Endothelial cell of umbilical vein (primary cell): Measurements from ENCODE around the gene IQGAP2. TPM values are rescaled to one million over a fixed set of nuclear protein-coding genes. Genes with fewer than 3 reads are reported as not detected.

Experiments
- BruUV-seq: library from RNA; stranded (reverse); fragments of 400-500 nt; replicated peaks from 2 replicates; lab custom pipeline; 2021; lab: Mats Ljungman, UMichigan
- CTCF ChIA-PET: fragments of 300-600, 350-600 bp; sonication (Branson Sonifier 250); formaldehyde crosslinking; loops from one replicate; lab custom pipeline; 2021; ENCODE audit warnings: antibody characterized with exemption, inconsistent platforms; lab: Charles Lee
- POLR2A ChIA-PET: fragments of 300-600, 350-600 bp; sonication (Branson Sonifier 250); formaldehyde crosslinking; loops from one replicate; lab custom pipeline; 2021; ENCODE audit warnings: antibody characterized with exemption, inconsistent platforms; lab: Charles Lee
- DNase-seq: peaks from one replicate; pipeline ENCODE4 v3.0.0-alpha.2; 2011; ENCODE audit warnings: low read depth, low spot score
- FAIRE-seq: peaks from 2 replicates; lab custom pipeline; 2011; peaks lifted over from hg19 to GRCh38; lab: Jason Lieb, UNC
- H2AFZ ChIP-seq: 2 replicates; pipeline ENCODE4 v1.6.0; 2012; ENCODE audit warnings: low read depth, low read length, control low read depth, inconsistent platforms
- H3K27ac ChIP-seq: 2 replicates; pipeline ENCODE4 v1.5.1; 2011; ENCODE audit warnings: low read depth, mild to moderate bottlenecking, control low read depth, low read length, moderate library complexity; ENCODE audit not compliant: insufficient read depth
- H3K27me3 ChIP-seq, 2 experiments: 2 replicates each; pipeline versions ENCODE4 v1.6.0 to v1.6.1; 2011; ENCODE audit warnings: low read length in 2 of 2, mixed read lengths in 1 of 2; ENCODE audit not compliant: control insufficient read depth in 2 of 2, insufficient read depth in 2 of 2
- H3K36me3 ChIP-seq, 2 experiments: 2 replicates in 1 of 2; 3 replicates in 1 of 2; pipeline ENCODE4 v1.5.1; 2011; ENCODE audit warnings: low read length in 2 of 2, mild to moderate bottlenecking in 1 of 2, moderate library complexity in 1 of 2; ENCODE audit not compliant: control insufficient read depth in 2 of 2, insufficient read depth in 2 of 2; ENCODE audit errors: extremely low read depth in 1 of 2
- H3K4me1 ChIP-seq: 3 replicates; pipeline ENCODE4 v1.5.1; 2011; ENCODE audit warnings: mild to moderate bottlenecking, low read length; ENCODE audit not compliant: control insufficient read depth, insufficient read depth; ENCODE audit errors: extremely low read depth
- H3K4me2 ChIP-seq: 2 replicates; pipeline ENCODE4 v1.6.1; 2011; ENCODE audit warnings: low read length, control low read depth, mixed read lengths; ENCODE audit not compliant: insufficient read depth
- H3K4me3 ChIP-seq, 3 experiments: fragments of 200-600 bp in 1 of 3; sonication (generic), shearing (Covaris generic) in 1 of 3; replicated peaks in 1 of 3; 2 replicates each; pipeline ENCODE4 v1.5.1; 2011 to 2016; ENCODE audit warnings: control low read depth in 3 of 3, low read length in 3 of 3, mild to moderate bottlenecking in 2 of 3, inconsistent platforms in 1 of 3, low read depth in 1 of 3, moderate library complexity in 1 of 3; ENCODE audit not compliant: insufficient read depth in 1 of 3
- H3K79me2 ChIP-seq: 2 replicates; pipeline ENCODE4 v1.6.0; 2012; ENCODE audit warnings: low read length, inconsistent platforms; ENCODE audit not compliant: control insufficient read depth, insufficient read depth
- H3K9ac ChIP-seq: replicated peaks from 2 replicates; pipeline ENCODE3; 2011; ENCODE audit warnings: low read length, control low read depth; ENCODE audit not compliant: insufficient read depth; ENCODE audit errors: extremely low read depth
- H3K9me1 ChIP-seq: replicated peaks from 3 replicates; pipeline ENCODE4 v1.6.0; 2011; ENCODE audit warnings: mild to moderate bottlenecking, low read length; ENCODE audit not compliant: control insufficient read depth, insufficient read depth; ENCODE audit errors: extremely low read depth
- H3K9me3 ChIP-seq: replicated peaks from 2 replicates; pipeline ENCODE4 v1.5.1; 2012; ENCODE audit warnings: low read length, inconsistent platforms; ENCODE audit not compliant: control insufficient read depth, insufficient read depth
- H4K20me1 ChIP-seq: replicated peaks from 2 replicates; pipeline ENCODE3; 2011; ENCODE audit warnings: mild to moderate bottlenecking, low read length; ENCODE audit not compliant: control insufficient read depth, insufficient read depth; ENCODE audit errors: extremely low read depth
- EZH2 ChIP-seq: IDR thresholded peaks from 2 replicates; pipeline ENCODE4 v1.6.1; 2012; ENCODE audit warnings: borderline replicate concordance, low read depth, mild to moderate bottlenecking, moderate library complexity, low read length, inconsistent platforms; ENCODE audit not compliant: severe bottlenecking
- FOS ChIP-seq: IDR thresholded peaks from 2 replicates; pipeline ENCODE4 v1.6.1; 2011; ENCODE audit warnings: mild to moderate bottlenecking, low read length, moderate library complexity, borderline replicate concordance; ENCODE audit not compliant: insufficient read depth
- GATA2 ChIP-seq: IDR thresholded peaks from 2 replicates; pipeline ENCODE4 v1.7.0; 2011; ENCODE audit warnings: low read depth, mild to moderate bottlenecking, moderate library complexity, mixed read lengths, low read length; ENCODE audit not compliant: insufficient read length, insufficient read depth
- JUN ChIP-seq: IDR thresholded peaks from 2 replicates; pipeline ENCODE4 v1.6.1; 2011; ENCODE audit warnings: borderline replicate concordance, low read depth; ENCODE audit not compliant: insufficient read length, insufficient read depth
- MYC ChIP-seq: IDR thresholded peaks from one replicate; pipeline ENCODE4 v1.6.1; 2011; ENCODE audit warnings: mild to moderate bottlenecking, low read depth, low read length
- POLR2A ChIP-seq: IDR thresholded peaks from 2 replicates; pipeline ENCODE4 v1.6.1; 2012; ENCODE audit warnings: low read depth, mild to moderate bottlenecking, control low read depth, low read length
- POLR2AphosphoS5 ChIP-seq: IDR thresholded peaks from 2 replicates; pipeline ENCODE4 v1.6.1; 2012; ENCODE audit warnings: low read depth, mild to moderate bottlenecking, control low read depth, low read length, moderate library complexity; ENCODE audit not compliant: insufficient read depth
- dilution Hi-C: fragments of 300-500 bp; cut with MboI; formaldehyde crosslinking; loops from one replicate; pipeline ENCODE4 v1.15.0; 2019; ENCODE audit warnings: low sequenced_read_pairs; ENCODE audit not compliant: extremely low pct_ligation_motif_present
- intact Hi-C: fragments of 100-400 bp; cut with micrococcal nuclease; formaldehyde crosslinking; loops from one replicate; pipeline ENCODE4 v1.10.0; 2022
- polyA plus RNA-seq, 4 experiments: library from polyadenylated mRNA; depleted of rRNA in 3 of 4; stranded (reverse) in 3 of 4; unstranded in 1 of 4; fragments of >200 nt; gene quantifications; 2 replicates each; pipeline versions ENCODE4 v1.2.1 to v1.2.3, GENCODE V29; 2011 to 2012; ENCODE audit warnings: missing spikeins in 1 of 4
- total RNA-seq: library from RNA; stranded (reverse); gene quantifications from 2 replicates; pipeline ENCODE4 v1.2.3, GENCODE V29; 2021
- TF ChIP-seq, protein P1 (sequence below), 2 donors: IDR thresholded peaks; 1 replicate in 1 of 2; 2 replicates in 1 of 2; pipeline ENCODE4 v1.5.1; 2011; ENCODE audit warnings: low read length in 2 of 2, mild to moderate bottlenecking in 2 of 2, moderate library complexity in 2 of 2, control low read depth in 1 of 2, inconsistent platforms in 1 of 2, low read depth in 1 of 2; ENCODE audit not compliant: insufficient read depth in 1 of 2; ENCODE audit errors: extremely low read depth in 1 of 2
- TF ChIP-seq, protein P2 (sequence below): IDR thresholded peaks from 2 replicates; pipeline ENCODE4 v1.6.1; 2011; ENCODE audit not compliant: insufficient read depth, insufficient read length

Gene IQGAP2
- total and polyA plus RNA-seq, 2 donors (not counting 3 experiments of a cell fraction or from before 2014, with no cell fraction given) = 4.5 to 4.7 TPM

DNA sequence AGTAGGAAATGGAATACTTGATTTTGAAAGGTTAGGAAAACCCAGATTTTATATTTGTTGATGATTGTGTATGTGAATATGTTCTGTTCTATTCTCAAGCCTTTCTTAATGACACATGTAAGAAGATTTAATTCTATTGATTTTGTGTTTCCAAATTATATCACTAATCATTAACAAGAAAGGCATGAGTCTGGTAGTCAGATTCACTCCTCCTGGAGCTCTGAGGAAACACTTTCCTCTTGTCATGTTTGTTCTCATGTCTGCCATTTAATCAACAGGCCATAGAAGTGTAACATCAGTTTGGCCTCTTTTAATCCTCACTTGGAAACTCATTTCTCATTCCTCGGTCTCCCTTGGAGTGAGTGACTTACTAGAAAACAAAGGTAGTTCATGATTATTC, 272.3 kb downstream of the IQGAP2 start:
- no peaks in the 10 kb centered on the region for H3K27me3 ChIP-seq
- no peak overlapping the region for H3K9ac ChIP-seq
- no peaks in the 10 kb centered on the region for H3K36me3 ChIP-seq
- DNase-seq (no peak), FAIRE-seq (no peak)
- ChIA-PET CTCF (no interaction called here), POLR2A (no interaction called here)
- dilution Hi-C loops = loop anchor here (25.0 kb wide), 1 partner anchor 137 kb away; the partner anchor contains the start of gene F2RL1
- no peaks in the 10 kb centered on the region for H3K9me1 ChIP-seq
- no peak overlapping the region for H3K27ac ChIP-seq
- no peak overlapping the region for H2AFZ ChIP-seq
- H3K4me1 ChIP-seq = peaks cover 2% of the 10 kb centered on the region
- intact Hi-C loops = no loop called here
- no peaks in the 10 kb centered on the region for H4K20me1 ChIP-seq
- no peak overlapping the region for H3K4me2 ChIP-seq
- TF ChIP-seq EZH2 (no peak), MYC (no peak), GATA2 (no peak), POLR2AphosphoS5 (no peak), FOS (no peak), JUN (no peak), POLR2A (no peak)
- TF ChIP-seq, protein P1, sequence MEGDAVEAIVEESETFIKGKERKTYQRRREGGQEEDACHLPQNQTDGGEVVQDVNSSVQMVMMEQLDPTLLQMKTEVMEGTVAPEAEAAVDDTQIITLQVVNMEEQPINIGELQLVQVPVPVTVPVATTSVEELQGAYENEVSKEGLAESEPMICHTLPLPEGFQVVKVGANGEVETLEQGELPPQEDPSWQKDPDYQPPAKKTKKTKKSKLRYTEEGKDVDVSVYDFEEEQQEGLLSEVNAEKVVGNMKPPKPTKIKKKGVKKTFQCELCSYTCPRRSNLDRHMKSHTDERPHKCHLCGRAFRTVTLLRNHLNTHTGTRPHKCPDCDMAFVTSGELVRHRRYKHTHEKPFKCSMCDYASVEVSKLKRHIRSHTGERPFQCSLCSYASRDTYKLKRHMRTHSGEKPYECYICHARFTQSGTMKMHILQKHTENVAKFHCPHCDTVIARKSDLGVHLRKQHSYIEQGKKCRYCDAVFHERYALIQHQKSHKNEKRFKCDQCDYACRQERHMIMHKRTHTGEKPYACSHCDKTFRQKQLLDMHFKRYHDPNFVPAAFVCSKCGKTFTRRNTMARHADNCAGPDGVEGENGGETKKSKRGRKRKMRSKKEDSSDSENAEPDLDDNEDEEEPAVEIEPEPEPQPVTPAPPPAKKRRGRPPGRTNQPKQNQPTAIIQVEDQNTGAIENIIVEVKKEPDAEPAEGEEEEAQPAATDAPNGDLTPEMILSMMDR (IDR thresholded peaks at IDR 0.05; ENCODE audit: extremely low read depth in 1 of 2, insufficient read depth in 1 of 2, low read depth in 1 of 2, low read length in 2 of 2) = no peak
- TF ChIP-seq, protein P2, sequence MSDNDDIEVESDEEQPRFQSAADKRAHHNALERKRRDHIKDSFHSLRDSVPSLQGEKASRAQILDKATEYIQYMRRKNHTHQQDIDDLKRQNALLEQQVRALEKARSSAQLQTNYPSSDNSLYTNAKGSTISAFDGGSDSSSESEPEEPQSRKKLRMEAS = no peak
- no peaks in the 10 kb centered on the region for H3K79me2 ChIP-seq
- no TSS peak for BruUV-seq
- no peak overlapping the region for H3K4me3 ChIP-seq
- H3K9me3 ChIP-seq = no peaks in the 10 kb centered on the region
